A549 (cell line): Measurements from ENCODE around the gene RALGDS.

Experiments
- CTCF ChIP-seq: fragments of >200 bp; sonication (Bioruptor Twin); formaldehyde crosslinking; IDR thresholded peaks from 3 replicates; pipeline ENCODE4 v1.5.1; 2016
- EP300 ChIP-seq, 2 experiments: fragments of >200 bp; sonication (Bioruptor Twin); formaldehyde crosslinking; IDR thresholded peaks; 2 replicates in 1 of 2; 3 replicates in 1 of 2; pipeline ENCODE4 v1.6.1; 2016 to 2017
- NFE2L2 ChIP-seq: fragments of 150-350 bp; conservative IDR thresholded peaks from 2 replicates; pipeline ENCODE4 v1.6.1; 2014; ENCODE audit warnings: low read length

GRCh38 chr9:133106511-133107244 lies 14.4 kb downstream of the RALGDS start:
- TF ChIP-seq EP300 (IDR thresholded peaks at IDR 0.05) (no peak), CTCF (no peak), NFE2L2 (no peak)
